ENCODE data around the gene GABRR1.

Gene GABRR1

DNA sequence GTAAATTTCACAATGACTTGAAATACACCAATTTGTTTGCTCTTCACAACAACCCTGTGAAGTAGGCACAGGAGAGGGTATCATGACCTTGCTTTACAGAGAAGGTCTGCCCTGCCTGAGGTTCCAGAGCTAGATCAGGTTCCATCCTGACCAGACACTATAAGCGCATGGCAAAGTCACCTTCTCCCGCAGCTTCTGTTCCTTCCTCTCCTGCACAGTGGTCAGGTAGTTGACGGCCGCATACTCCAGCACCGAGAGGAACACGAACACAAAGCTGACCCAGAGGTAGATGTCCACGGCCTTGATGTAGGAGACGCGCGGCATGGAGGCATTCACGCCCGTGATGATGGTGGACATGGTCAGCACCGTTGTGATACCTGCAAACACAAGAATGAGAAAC lies 37.0 kb downstream of the GABRR1 start:
- no peak overlapping the region for H3K27ac ChIP-seq (ENCODE audit: low read depth, low read length)
- H3K4me1 ChIP-seq (ENCODE audit: control insufficient read depth in 1 of 2, insufficient read depth in 2 of 2, low read length in 2 of 2) = no peaks in the 10 kb centered on the region
- no peak overlapping the region for H3K4me3 ChIP-seq (ENCODE audit: low read depth in 1 of 2, low read length in 2 of 2)
- H3K36me3 ChIP-seq (ENCODE audit: control insufficient read depth in 1 of 2, insufficient read depth in 2 of 2, low read length in 2 of 2) = no peaks in the 10 kb centered on the region
- peaks cover 0 to 5% of the 10 kb centered on the region in 2 donors for H3K27me3 ChIP-seq (ENCODE audit: control insufficient read depth in 1 of 2, insufficient read depth in 2 of 2, low read length in 2 of 2)
- no peaks in the 10 kb centered on the region for H3K9me3 ChIP-seq (ENCODE audit: control insufficient read depth in 1 of 2, low read length in 2 of 2)
- no peak overlapping the region for H3K9ac ChIP-seq (ENCODE audit: low read depth in 1 of 2, low read length in 2 of 2)

DNA sequence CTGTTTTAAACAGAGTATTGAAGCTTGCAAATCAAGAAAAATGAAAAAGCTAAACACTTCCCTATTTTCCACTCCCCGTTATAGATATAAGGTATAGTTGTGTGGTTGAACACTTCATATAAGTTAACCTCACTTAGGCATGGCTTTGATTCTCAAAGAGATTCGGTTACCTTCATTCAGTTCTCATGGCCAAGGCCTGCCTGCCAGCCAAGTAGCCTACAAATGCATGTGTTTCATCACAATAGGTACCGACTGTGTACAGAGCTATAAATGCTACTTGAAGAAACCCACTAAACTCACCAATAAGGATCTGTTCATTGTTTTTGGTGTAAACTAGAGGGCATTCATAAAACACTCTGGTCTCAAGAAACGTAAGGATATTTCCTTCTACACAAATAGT lies 43.5 kb downstream of the GABRR1 start:
- no peak overlapping the region for H3K9ac ChIP-seq (ENCODE audit: low read depth in 1 of 2, low read length in 2 of 2)
- no peak overlapping the region for H3K4me3 ChIP-seq (ENCODE audit: low read depth in 1 of 2, low read length in 2 of 2)
- no peaks in the 10 kb centered on the region for H3K36me3 ChIP-seq (ENCODE audit: control insufficient read depth in 1 of 2, insufficient read depth in 2 of 2, low read length in 2 of 2)
- H3K27ac ChIP-seq (ENCODE audit: low read depth, low read length) = no peak overlapping the region
- H3K4me1 ChIP-seq (ENCODE audit: control insufficient read depth in 1 of 2, insufficient read depth in 2 of 2, low read length in 2 of 2) = no peaks in the 10 kb centered on the region
- H3K9me3 ChIP-seq (ENCODE audit: control insufficient read depth in 1 of 2, low read length in 2 of 2) = no peaks in the 10 kb centered on the region
- H3K27me3 ChIP-seq (ENCODE audit: control insufficient read depth in 1 of 2, insufficient read depth in 2 of 2, low read length in 2 of 2) = no peaks in the 10 kb centered on the region

DNA sequence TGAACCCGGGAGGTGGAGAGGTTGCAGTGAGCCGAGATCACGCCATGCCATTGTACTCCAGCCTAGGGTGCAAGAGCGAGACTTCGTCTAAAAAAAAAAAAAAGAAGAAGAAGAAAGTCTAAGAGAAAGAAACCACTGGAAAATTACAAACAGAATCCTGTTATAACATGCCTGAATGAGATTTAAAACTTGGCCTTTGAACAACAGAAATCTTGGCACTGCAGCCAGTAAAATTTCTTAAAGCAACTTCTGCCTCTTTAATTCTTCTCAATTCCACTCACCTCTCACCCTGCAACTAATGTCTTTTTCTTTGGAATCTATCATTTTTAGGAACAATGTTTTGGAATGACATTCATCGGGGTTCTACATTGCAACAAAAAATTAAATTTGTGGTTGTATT lies 45.0 kb downstream of the GABRR1 start:
- no peaks in the 10 kb centered on the region for H3K36me3 ChIP-seq (ENCODE audit: control insufficient read depth in 1 of 2, insufficient read depth in 2 of 2, low read length in 2 of 2)
- no peak overlapping the region for H3K27ac ChIP-seq (ENCODE audit: low read depth, low read length)
- no peak overlapping the region for H3K4me3 ChIP-seq (ENCODE audit: low read depth in 1 of 2, low read length in 2 of 2)
- no peaks in the 10 kb centered on the region for H3K4me1 ChIP-seq (ENCODE audit: control insufficient read depth in 1 of 2, insufficient read depth in 2 of 2, low read length in 2 of 2)
- H3K27me3 ChIP-seq (ENCODE audit: control insufficient read depth in 1 of 2, insufficient read depth in 2 of 2, low read length in 2 of 2) = no peaks in the 10 kb centered on the region
- no peaks in the 10 kb centered on the region for H3K9me3 ChIP-seq (ENCODE audit: control insufficient read depth in 1 of 2, low read length in 2 of 2)
- no peak overlapping the region for H3K9ac ChIP-seq (ENCODE audit: low read depth in 1 of 2, low read length in 2 of 2)

DNA sequence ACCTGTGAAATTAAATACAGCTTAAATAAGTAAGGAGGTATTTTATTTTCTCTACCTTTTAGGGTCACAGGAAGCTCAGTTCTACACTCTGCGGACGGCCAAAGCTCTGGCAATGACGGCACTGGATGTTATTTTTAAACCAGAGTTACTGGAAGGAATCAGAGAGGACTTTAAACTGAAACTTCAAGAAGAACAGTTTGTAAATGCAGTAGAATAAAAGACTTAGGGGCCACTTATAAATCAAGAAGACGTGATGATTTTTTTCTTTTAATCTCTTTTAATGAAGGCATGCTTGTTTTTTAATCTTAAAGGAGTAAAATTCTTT lies 55.1 kb downstream of the GABRR1 start:
- no peaks in the 10 kb centered on the region for H3K9me3 ChIP-seq (ENCODE audit: control insufficient read depth in 1 of 2, low read length in 2 of 2)
- H3K4me1 ChIP-seq (ENCODE audit: control insufficient read depth in 1 of 2, insufficient read depth in 2 of 2, low read length in 2 of 2) = no peaks in the 10 kb centered on the region
- peak overlapping the region; percentile 53 for H3K27ac ChIP-seq (ENCODE audit: low read depth, low read length)
- peaks cover 15 to 38% of the 10 kb centered on the region in 2 donors for H3K36me3 ChIP-seq (ENCODE audit: control insufficient read depth in 1 of 2, insufficient read depth in 2 of 2, low read length in 2 of 2)
- no peak overlapping the region for H3K9ac ChIP-seq (ENCODE audit: low read depth in 1 of 2, low read length in 2 of 2)
- H3K27me3 ChIP-seq (ENCODE audit: control insufficient read depth in 1 of 2, insufficient read depth in 2 of 2, low read length in 2 of 2) = no peaks in the 10 kb centered on the region
- no peak overlapping the region for H3K4me3 ChIP-seq (ENCODE audit: low read depth in 1 of 2, low read length in 2 of 2)

DNA sequence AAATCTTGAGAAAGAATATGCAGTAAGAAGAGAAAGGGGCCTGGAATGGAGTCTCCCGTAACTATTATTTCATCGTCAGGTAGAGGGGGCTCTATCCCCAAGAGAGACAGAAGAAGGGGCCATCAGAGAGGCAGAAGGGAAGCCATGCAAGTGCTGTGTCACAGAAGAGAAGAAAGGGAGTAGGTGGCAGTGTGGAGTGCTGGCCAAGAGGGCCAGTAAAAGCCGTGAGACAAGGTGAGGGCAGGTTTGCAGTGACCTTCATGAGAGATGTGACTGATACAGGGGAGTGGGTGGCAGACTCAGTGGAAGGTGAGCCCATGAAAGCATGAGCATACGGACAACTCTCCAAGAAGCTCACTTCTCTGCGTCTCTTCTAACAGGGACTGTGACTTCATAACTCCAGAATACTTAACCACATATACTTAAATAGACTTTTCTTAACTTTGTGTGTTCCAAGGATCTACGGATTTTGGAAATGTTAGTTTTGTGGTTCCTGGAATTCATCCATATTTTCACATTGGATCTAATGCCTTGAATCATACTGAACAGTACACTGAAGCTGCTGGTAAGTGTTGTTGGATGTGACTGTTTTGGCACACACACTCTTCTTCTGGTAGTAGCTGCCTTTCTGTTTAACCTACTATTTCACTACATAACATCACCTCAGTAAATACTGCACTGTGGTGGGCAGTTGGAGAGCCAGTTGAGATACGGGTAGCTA lies 55.7 kb downstream of the GABRR1 start:
- Histone ChIP-seq H3K27ac (ENCODE audit: low read depth, low read length) (peak overlapping the region; percentile 53), H3K36me3 (ENCODE audit: control insufficient read depth in 1 of 2, insufficient read depth in 2 of 2, low read length in 2 of 2) (peaks cover 15 to 38% of the 10 kb centered on the region in 2 donors), H3K4me1 (ENCODE audit: control insufficient read depth in 1 of 2, insufficient read depth in 2 of 2, low read length in 2 of 2) (no peaks in the 10 kb centered on the region), H3K9ac (ENCODE audit: low read depth in 1 of 2, low read length in 2 of 2) (no peak overlapping the region), H3K27me3 (ENCODE audit: control insufficient read depth in 1 of 2, insufficient read depth in 2 of 2, low read length in 2 of 2) (no peaks in the 10 kb centered on the region), H3K9me3 (ENCODE audit: control insufficient read depth in 1 of 2, low read length in 2 of 2) (no peaks in the 10 kb centered on the region), H3K4me3 (ENCODE audit: low read depth in 1 of 2, low read length in 2 of 2) (no peak overlapping the region)

DNA sequence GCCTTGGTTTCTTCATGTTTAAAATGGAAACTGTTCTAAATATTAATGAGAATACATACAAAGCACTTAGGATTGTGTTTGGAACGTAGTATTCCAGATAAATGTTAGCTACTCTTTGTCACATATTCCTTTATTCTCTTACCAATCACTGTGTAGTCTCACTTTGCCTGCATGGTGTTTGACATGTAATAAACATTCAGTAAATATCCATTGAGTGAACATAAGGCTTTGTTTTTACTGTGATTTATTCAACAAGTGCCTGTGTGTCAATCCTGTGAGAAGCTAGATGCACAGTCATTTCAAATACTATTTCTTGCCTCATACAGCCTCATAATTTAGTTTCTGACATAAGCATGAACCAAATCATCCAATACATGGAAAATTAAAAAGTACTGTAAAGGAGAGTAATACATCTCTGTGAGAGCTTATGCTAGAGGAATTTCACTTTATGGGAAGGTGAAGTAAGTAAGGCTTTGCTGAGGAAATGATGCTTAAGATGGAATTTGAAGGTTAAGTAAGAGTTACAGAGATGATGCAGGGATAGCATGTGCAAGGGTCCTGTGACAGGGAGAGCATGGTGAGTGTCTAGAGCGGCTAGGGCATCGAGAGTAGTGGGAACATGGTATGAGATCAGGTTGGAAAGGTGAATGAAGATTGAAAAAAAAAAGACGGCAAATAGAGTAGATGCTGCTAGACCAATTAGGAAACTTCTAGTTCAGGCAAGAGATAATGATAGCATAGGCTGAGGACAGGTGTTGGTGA lies 56.6 kb downstream of the GABRR1 start:
- H3K36me3 ChIP-seq (ENCODE audit: control insufficient read depth in 1 of 2, insufficient read depth in 2 of 2, low read length in 2 of 2) = peaks cover 15 to 38% of the 10 kb centered on the region in 2 donors
- H3K27me3 ChIP-seq (ENCODE audit: control insufficient read depth in 1 of 2, insufficient read depth in 2 of 2, low read length in 2 of 2) = no peaks in the 10 kb centered on the region
- no peaks in the 10 kb centered on the region for H3K9me3 ChIP-seq (ENCODE audit: control insufficient read depth in 1 of 2, low read length in 2 of 2)
- H3K9ac ChIP-seq (ENCODE audit: low read depth in 1 of 2, low read length in 2 of 2) = no peak overlapping the region
- no peak overlapping the region for H3K27ac ChIP-seq (ENCODE audit: low read depth, low read length)
- no peak overlapping the region for H3K4me3 ChIP-seq (ENCODE audit: low read depth in 1 of 2, low read length in 2 of 2)
- no peaks in the 10 kb centered on the region for H3K4me1 ChIP-seq (ENCODE audit: control insufficient read depth in 1 of 2, insufficient read depth in 2 of 2, low read length in 2 of 2)

DNA sequence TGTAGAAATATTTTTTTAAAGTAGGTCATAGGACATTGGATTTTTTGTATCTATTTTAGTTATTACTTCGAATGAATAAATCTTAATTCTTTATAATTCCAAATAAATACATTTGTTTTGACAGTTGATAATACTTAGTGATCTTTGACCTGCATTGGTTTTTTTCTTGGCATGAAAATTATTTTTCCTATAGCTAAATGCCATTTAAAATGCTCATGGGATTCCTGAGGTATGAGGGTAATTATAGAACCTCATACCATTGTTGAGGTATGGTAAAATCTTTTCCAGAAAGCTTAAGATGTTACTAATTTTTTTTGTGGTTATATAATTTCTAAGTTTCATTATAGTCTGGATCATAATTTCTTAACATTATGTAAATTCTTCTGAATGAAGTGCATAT lies 63.0 kb downstream of the GABRR1 start:
- Histone ChIP-seq H3K4me1 (ENCODE audit: control insufficient read depth in 1 of 2, insufficient read depth in 2 of 2, low read length in 2 of 2) (no peaks in the 10 kb centered on the region), H3K27ac (ENCODE audit: low read depth, low read length) (no peak overlapping the region), H3K4me3 (ENCODE audit: low read depth in 1 of 2, low read length in 2 of 2) (no peak overlapping the region), H3K9ac (ENCODE audit: low read depth in 1 of 2, low read length in 2 of 2) (no peak overlapping the region), H3K27me3 (ENCODE audit: control insufficient read depth in 1 of 2, insufficient read depth in 2 of 2, low read length in 2 of 2) (no peaks in the 10 kb centered on the region), H3K9me3 (ENCODE audit: control insufficient read depth in 1 of 2, low read length in 2 of 2) (no peaks in the 10 kb centered on the region), H3K36me3 (ENCODE audit: control insufficient read depth in 1 of 2, insufficient read depth in 2 of 2, low read length in 2 of 2) (peaks cover 2 to 3% of the 10 kb centered on the region in 2 donors)

DNA sequence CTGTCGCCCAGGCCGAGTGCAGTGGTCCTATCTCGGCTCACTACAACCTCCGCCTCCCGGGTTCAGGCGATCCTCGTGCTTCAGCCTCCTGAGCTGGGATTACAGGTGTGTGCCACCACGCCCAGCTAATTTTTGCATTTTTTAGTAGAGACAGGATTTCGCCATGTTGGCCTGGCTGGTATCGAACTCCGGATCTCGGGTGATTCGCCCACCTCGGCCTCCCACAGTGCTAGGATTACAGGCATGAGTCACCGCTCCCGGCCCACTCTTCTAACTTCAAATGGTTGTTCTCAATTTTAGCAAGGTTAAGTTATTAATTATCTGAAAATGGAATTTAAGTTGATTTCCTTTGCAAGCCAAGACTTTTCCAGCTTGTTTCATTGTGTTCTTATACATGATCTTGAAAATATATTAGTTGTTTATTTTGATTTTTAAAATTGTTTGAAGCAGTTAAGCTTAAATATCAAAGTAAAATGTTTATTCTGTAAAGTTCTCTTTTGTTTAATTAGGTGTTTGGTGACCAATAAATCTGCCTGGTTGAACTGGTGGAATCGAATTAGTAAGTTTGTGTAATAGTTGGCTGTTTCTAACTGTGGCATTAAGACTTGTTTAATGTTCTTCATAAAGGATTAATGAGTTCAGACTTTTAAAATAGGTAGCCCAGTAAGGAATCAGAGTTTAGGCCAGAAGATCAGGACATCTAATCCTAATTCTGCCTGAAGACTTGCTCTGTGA lies 69.0 kb downstream of the GABRR1 start:
- H3K4me1 ChIP-seq (ENCODE audit: control insufficient read depth in 1 of 2, insufficient read depth in 2 of 2, low read length in 2 of 2) = peaks cover 0 to 8% of the 10 kb centered on the region in 2 donors
- no peaks in the 10 kb centered on the region for H3K9me3 ChIP-seq (ENCODE audit: control insufficient read depth in 1 of 2, low read length in 2 of 2)
- no peak overlapping the region for H3K27ac ChIP-seq (ENCODE audit: low read depth, low read length)
- H3K27me3 ChIP-seq (ENCODE audit: control insufficient read depth in 1 of 2, insufficient read depth in 2 of 2, low read length in 2 of 2) = no peaks in the 10 kb centered on the region
- peaks cover 0 to 3% of the 10 kb centered on the region in 2 donors for H3K36me3 ChIP-seq (ENCODE audit: control insufficient read depth in 1 of 2, insufficient read depth in 2 of 2, low read length in 2 of 2)
- H3K4me3 ChIP-seq (ENCODE audit: low read depth in 1 of 2, low read length in 2 of 2) = no peak overlapping the region
- H3K9ac ChIP-seq (ENCODE audit: low read depth in 1 of 2, low read length in 2 of 2) = no peak overlapping the region

DNA sequence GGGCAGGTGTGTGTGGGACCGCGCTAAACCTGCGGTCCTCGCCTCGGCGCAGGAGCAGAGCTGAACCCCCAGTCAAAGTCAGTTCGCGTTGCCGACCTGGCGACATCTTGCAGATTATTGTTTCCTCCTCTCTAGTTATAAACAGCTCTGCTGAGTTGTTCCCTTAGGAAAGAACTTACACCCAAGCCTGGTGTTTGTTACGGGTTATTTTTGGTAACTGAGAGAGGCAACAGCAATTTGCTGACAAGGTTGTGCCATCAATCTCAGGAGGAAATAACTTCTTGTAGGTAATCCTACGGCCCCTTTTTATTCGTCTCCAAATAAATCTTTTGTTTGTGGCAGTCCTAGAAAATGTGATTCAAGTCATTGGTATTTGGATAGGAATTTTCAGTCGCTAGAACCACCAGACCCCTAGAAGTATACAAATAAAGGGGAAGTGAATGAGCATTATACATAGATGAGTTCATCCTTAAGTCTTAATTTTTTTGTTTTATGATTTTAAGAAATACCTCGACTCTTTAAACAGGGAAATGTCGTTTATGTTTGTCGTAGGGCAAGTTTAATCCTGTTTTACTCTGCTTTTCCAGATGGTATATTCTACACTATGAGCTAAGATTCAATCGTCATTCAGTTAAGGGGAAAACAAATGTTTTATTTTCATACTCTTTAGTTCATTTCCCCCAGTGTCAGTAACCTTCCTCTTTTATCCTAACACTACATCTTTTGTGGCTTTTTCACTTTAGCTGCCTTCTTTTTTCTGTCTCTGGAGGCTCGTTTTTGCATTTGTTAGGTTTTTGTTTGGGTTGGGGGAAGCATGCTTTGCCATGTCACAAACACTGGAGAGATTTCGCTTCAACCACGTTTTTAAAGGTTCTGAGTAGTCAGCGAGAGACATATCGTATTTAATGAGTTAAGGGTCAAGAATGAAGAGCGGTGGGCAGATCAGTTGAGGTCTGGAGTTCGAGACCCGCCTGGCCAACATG lies 70.1 kb downstream of the GABRR1 start:
- peak overlapping the region; percentile 68 for H3K27ac ChIP-seq (ENCODE audit: low read depth, low read length)
- H3K9ac ChIP-seq (ENCODE audit: low read depth in 1 of 2, low read length in 2 of 2) = peak overlapping the region; percentile 62 to 83
- H3K4me1 ChIP-seq (ENCODE audit: control insufficient read depth in 1 of 2, insufficient read depth in 2 of 2, low read length in 2 of 2) = peaks cover 0 to 8% of the 10 kb centered on the region in 2 donors
- H3K9me3 ChIP-seq (ENCODE audit: control insufficient read depth in 1 of 2, low read length in 2 of 2) = no peaks in the 10 kb centered on the region
- H3K27me3 ChIP-seq (ENCODE audit: control insufficient read depth in 1 of 2, insufficient read depth in 2 of 2, low read length in 2 of 2) = no peaks in the 10 kb centered on the region
- H3K36me3 ChIP-seq (ENCODE audit: control insufficient read depth in 1 of 2, insufficient read depth in 2 of 2, low read length in 2 of 2) = peaks cover 0 to 3% of the 10 kb centered on the region in 2 donors
- H3K4me3 ChIP-seq (ENCODE audit: low read depth in 1 of 2, low read length in 2 of 2) = peak overlapping the region; percentile 84 to 86

Measured in duodenal mucosa (tissue), 2 donors.